HepG2 (cell line): Measurements from ENCODE around the gene CCDC120. TPM values are rescaled to one million over a fixed set of nuclear protein-coding genes. Genes with fewer than 3 reads are reported as not detected.

Source experiments
- ATAC-seq: fragments of 200-7000 bp; cut with Tn5 transposase; 3 replicates; pipeline ENCODE4 v1.9.1; 2020; ENCODE audit warnings: mild to moderate bottlenecking, moderate library complexity
- BruUV-seq: library from RNA; stranded (reverse); fragments of 400-500 nt; replicated peaks from 2 replicates; lab custom pipeline; 2021; lab: Mats Ljungman, UMichigan
- CTCF ChIA-PET: fragments of 300-600 bp; formaldehyde crosslinking; extraction: SDS; loops from one replicate; lab custom pipeline; 2021; ENCODE audit warnings: low total read pairs, inconsistent platforms, low intra/inter-chr PET ratio; lab: Yijun Ruan, JAX
- POLR2A ChIA-PET: fragments of 350-600 bp; sonication (Branson Sonifier 250); formaldehyde crosslinking; loops from one replicate; lab custom pipeline; 2020; ENCODE audit warnings: antibody characterized with exemption, inconsistent platforms; lab: Yijun Ruan, JAX
- DNase-seq: peaks from one replicate; pipeline ENCODE4 v3.0.0-alpha.2; 2015; ENCODE audit warnings: low spot score
- FAIRE-seq: peaks from 3 replicates; lab custom pipeline; 2011; peaks lifted over from hg19 to GRCh38; lab: Jason Lieb, UNC
- H2AFZ ChIP-seq: one replicate; pipeline ENCODE4 v1.6.1; 2011; ENCODE audit warnings: low read length, inconsistent platforms
- H3K27ac ChIP-seq: fragments of 300-600 bp; 3 replicates; pipeline ENCODE4 v1.8.0; 2011; ENCODE audit warnings: mixed run types, mild to moderate bottlenecking, mixed read lengths, low read length, inconsistent platforms; ENCODE audit not compliant: insufficient read depth; ENCODE audit errors: extremely low read length
- H3K27me3 ChIP-seq, 2 experiments: fragments of 200-600 bp in 1 of 2; 2 replicates in 1 of 2; 3 replicates in 1 of 2; pipeline versions ENCODE4 v1.6.0 to v1.8.0; 2011; ENCODE audit warnings: low read length in 2 of 2, mild to moderate bottlenecking in 2 of 2, moderate library complexity in 2 of 2, inconsistent platforms in 1 of 2; ENCODE audit not compliant: insufficient read depth in 2 of 2, control insufficient read depth in 1 of 2
- H3K36me3 ChIP-seq, 2 experiments: fragments of 200-600 bp in 1 of 2; replicated peaks in 1 of 2; 2 replicates in 1 of 2; 3 replicates in 1 of 2; pipeline versions ENCODE4 v1.5.1 to v1.8.0; 2011; ENCODE audit warnings: low read length in 2 of 2, inconsistent platforms in 1 of 2; ENCODE audit not compliant: insufficient read depth in 2 of 2, control insufficient read depth in 1 of 2
- H3K4me1 ChIP-seq: 2 replicates; pipeline ENCODE4 v1.5.1; 2012; ENCODE audit warnings: low read length, inconsistent platforms; ENCODE audit not compliant: insufficient read depth
- H3K4me2 ChIP-seq: 2 replicates; pipeline ENCODE4 v1.6.0; 2011; ENCODE audit warnings: low read depth, low read length, inconsistent platforms
- H3K4me3 ChIP-seq, 3 experiments: fragments of 200-600 bp in 1 of 3; sonication (generic), shearing (Covaris generic) in 1 of 3; replicated peaks in 1 of 3; 2 replicates each; pipeline ENCODE4 v1.5.1; 2011 to 2016; ENCODE audit warnings: low read length in 3 of 3, inconsistent platforms in 2 of 3, low read depth in 2 of 3, mild to moderate bottlenecking in 2 of 3, control low read depth in 1 of 3, mixed read lengths in 1 of 3; ENCODE audit not compliant: insufficient read depth in 1 of 3
- H3K79me2 ChIP-seq: one replicate; pipeline ENCODE4 v1.6.1; 2011; ENCODE audit warnings: low read length, inconsistent platforms; ENCODE audit not compliant: insufficient read depth
- H3K9ac ChIP-seq: 2 replicates; pipeline ENCODE4 v1.6.0; 2011; ENCODE audit warnings: mild to moderate bottlenecking, low read depth, low read length, inconsistent platforms; ENCODE audit not compliant: insufficient read depth
- H3K9me3 ChIP-seq: 2 replicates; pipeline ENCODE4 v1.5.1; 2012; ENCODE audit warnings: mild to moderate bottlenecking, low read length
- H4K20me1 ChIP-seq: 2 replicates; pipeline ENCODE4 v1.6.0; 2011; ENCODE audit warnings: inconsistent platforms, mild to moderate bottlenecking, low read length, moderate library complexity; ENCODE audit not compliant: insufficient read depth
- AKAP8 ChIP-seq: sonication (generic); formaldehyde crosslinking; IDR thresholded peaks from 2 replicates; pipeline ENCODE4 v1.5.1; 2020; ENCODE audit warnings: mild to moderate bottlenecking, missing genetic modification reagents
- DPF2 ChIP-seq: sonication (generic); formaldehyde crosslinking; IDR thresholded peaks from 2 replicates; pipeline ENCODE4 v1.4.0; 2020; ENCODE audit warnings: mild to moderate bottlenecking, low read depth, missing genetic modification reagents, borderline replicate concordance
- EZH2 ChIP-seq: conservative IDR thresholded peaks from 2 replicates; pipeline ENCODE4 v1.6.1; 2012; ENCODE audit warnings: mild to moderate bottlenecking, low read depth, low read length, moderate library complexity
- KDM2A ChIP-seq: sonication (generic); formaldehyde crosslinking; IDR thresholded peaks from 2 replicates; pipeline ENCODE4 v1.4.0; 2020; ENCODE audit warnings: low read depth, missing genetic modification reagents, borderline replicate concordance
- RFX1 ChIP-seq: fragments of 450-650 bp; IDR thresholded peaks from 2 replicates; pipeline ENCODE4 v1.6.1; 2017
- SRSF4 ChIP-seq: fragments of 200-400 bp; formaldehyde crosslinking; IDR thresholded peaks from one replicate; pipeline ENCODE4 v1.6.1; 2018; ENCODE audit warnings: mild to moderate bottlenecking, low read depth, low read length, moderate library complexity; ENCODE audit not compliant: poor library complexity, severe bottlenecking
- TRIM24 ChIP-seq: sonication (generic); formaldehyde crosslinking; IDR thresholded peaks from 2 replicates; pipeline ENCODE4 v1.8.0; 2022; ENCODE audit warnings: mild to moderate bottlenecking, missing genetic modification reagents
- ZNF138 ChIP-seq: sonication (generic); formaldehyde crosslinking; IDR thresholded peaks from 2 replicates; pipeline ENCODE4 v1.5.0; 2020; ENCODE audit warnings: mild to moderate bottlenecking, low read depth, missing genetic modification reagents
- ZNF33A ChIP-seq: sonication (generic); formaldehyde crosslinking; IDR thresholded peaks from 2 replicates; pipeline ENCODE4 v1.5.1; 2020; ENCODE audit warnings: missing genetic modification reagents, mild to moderate bottlenecking, moderate library complexity, borderline replicate concordance
- ZNF430 ChIP-seq: sonication (generic); formaldehyde crosslinking; IDR thresholded peaks from 2 replicates; pipeline ENCODE4 v1.9.0; 2021; ENCODE audit warnings: mild to moderate bottlenecking, missing genetic modification reagents
- WGBS: methylation state at CpG from one replicate; pipeline ENCODE4 v1.1.6; 2017; ENCODE audit warnings: low lambda C conversion rate; 5-methylcytosine and 5-hydroxymethylcytosine counted together
- in situ Hi-C: cut with HindIII; loops from 2 replicates; pipeline ENCODE4 v1.10.0; 2017; ENCODE audit warnings: low pct_unique_long_range_greater_than_20kb; ENCODE audit not compliant: extremely low pct_ligation_motif_present
- intact Hi-C: fragments of 100-400 bp; cut with micrococcal nuclease; formaldehyde crosslinking; loops from one replicate; pipeline ENCODE4 v1.10.0; 2022; ENCODE audit not compliant: unreplicated experiment
- polyA plus RNA-seq, 8 experiments: library from polyadenylated mRNA; depleted of rRNA in 3 of 8; stranded (reverse) in 7 of 8; unstranded in 1 of 8; fragments of >200 nt; fragmentation: Illumina TruSeq in 4 of 8; extraction: Trizol in 4 of 8; gene quantifications; 2 replicates each; pipeline versions ENCODE4 v1.2.1 to v1.2.3, GENCODE V29; 2011 to 2016; ENCODE audit warnings: low read depth in 4 of 8, missing spikeins in 1 of 8, mixed read lengths in 1 of 8; ENCODE audit not compliant: insufficient read depth in 1 of 8
- total RNA-seq, 5 experiments: library from RNA; depleted of rRNA; stranded (reverse); fragments of >200 nt; fragmentation: Illumina TruSeq; extraction: Trizol; gene quantifications; 2 replicates each; pipeline ENCODE4 v1.2.3, GENCODE V29; 2016; ENCODE audit warnings: low read depth in 1 of 5
- TF ChIP-seq, protein P1 (sequence below), 2 experiments: sonication (generic) in 1 of 2; formaldehyde crosslinking in 1 of 2; IDR thresholded peaks; 2 replicates each; pipeline versions ENCODE4 v1.5.1 to v1.6.1; 2011 to 2020; ENCODE audit warnings: borderline replicate concordance in 1 of 2, low read depth in 1 of 2, low read length in 1 of 2, mild to moderate bottlenecking in 1 of 2, missing genetic modification reagents in 1 of 2, moderate library complexity in 1 of 2
- TF ChIP-seq, protein P2 (sequence below): sonication (generic); formaldehyde crosslinking; IDR thresholded peaks from 2 replicates; pipeline ENCODE4 v1.4.0; 2020; ENCODE audit warnings: mild to moderate bottlenecking, missing genetic modification reagents, borderline replicate concordance

Gene CCDC120
- total and polyA plus RNA-seq, 2 of the 13 experiments (the other 11 are each of a cell fraction or from before 2014, with no cell fraction given), result 0.89 to 3.2 TPM

DNA sequence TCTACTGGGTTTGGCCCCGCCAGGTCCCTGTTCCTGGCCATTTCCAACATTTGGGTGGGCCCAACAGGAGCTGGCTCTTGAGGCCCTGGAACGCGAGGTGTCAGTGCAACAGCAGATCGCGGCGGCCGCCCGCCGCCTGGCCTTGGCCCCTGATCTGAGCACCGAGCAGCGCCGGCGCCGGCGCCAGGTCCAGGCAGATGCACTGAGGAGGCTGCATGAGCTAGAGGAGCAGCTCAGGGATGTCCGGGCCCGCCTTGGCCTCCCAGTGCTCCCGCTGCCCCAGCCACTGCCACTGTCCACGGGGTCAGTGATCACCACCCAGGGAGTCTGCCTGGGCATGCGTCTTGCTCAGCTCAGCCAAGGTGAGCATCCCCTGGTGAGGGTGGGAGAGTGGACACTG is 5.5 kb downstream of the CCDC120 start (continued):
- TF ChIP-seq, protein P1, sequence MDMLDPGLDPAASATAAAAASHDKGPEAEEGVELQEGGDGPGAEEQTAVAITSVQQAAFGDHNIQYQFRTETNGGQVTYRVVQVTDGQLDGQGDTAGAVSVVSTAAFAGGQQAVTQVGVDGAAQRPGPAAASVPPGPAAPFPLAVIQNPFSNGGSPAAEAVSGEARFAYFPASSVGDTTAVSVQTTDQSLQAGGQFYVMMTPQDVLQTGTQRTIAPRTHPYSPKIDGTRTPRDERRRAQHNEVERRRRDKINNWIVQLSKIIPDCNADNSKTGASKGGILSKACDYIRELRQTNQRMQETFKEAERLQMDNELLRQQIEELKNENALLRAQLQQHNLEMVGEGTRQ (IDR thresholded peaks at IDR 0.05; ENCODE audit: low read depth, low read length), result no peak
- TF ChIP-seq, protein P1 (CRISPR knock-in tag; IDR thresholded peaks at IDR 0.05; ENCODE audit: borderline replicate concordance), result no peak
- TF ChIP-seq, protein P2, sequence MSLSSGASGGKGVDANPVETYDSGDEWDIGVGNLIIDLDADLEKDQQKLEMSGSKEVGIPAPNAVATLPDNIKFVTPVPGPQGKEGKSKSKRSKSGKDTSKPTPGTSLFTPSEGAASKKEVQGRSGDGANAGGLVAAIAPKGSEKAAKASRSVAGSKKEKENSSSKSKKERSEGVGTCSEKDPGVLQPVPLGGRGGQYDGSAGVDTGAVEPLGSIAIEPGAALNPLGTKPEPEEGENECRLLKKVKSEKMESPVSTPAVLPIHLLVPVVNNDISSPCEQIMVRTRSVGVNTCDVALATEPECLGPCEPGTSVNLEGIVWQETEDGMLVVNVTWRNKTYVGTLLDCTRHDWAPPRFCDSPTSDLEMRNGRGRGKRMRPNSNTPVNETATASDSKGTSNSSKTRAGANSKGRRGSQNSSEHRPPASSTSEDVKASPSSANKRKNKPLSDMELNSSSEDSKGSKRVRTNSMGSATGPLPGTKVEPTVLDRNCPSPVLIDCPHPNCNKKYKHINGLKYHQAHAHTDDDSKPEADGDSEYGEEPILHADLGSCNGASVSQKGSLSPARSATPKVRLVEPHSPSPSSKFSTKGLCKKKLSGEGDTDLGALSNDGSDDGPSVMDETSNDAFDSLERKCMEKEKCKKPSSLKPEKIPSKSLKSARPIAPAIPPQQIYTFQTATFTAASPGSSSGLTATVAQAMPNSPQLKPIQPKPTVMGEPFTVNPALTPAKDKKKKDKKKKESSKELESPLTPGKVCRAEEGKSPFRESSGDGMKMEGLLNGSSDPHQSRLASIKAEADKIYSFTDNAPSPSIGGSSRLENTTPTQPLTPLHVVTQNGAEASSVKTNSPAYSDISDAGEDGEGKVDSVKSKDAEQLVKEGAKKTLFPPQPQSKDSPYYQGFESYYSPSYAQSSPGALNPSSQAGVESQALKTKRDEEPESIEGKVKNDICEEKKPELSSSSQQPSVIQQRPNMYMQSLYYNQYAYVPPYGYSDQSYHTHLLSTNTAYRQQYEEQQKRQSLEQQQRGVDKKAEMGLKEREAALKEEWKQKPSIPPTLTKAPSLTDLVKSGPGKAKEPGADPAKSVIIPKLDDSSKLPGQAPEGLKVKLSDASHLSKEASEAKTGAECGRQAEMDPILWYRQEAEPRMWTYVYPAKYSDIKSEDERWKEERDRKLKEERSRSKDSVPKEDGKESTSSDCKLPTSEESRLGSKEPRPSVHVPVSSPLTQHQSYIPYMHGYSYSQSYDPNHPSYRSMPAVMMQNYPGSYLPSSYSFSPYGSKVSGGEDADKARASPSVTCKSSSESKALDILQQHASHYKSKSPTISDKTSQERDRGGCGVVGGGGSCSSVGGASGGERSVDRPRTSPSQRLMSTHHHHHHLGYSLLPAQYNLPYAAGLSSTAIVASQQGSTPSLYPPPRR (CRISPR knock-in tag), result no peak
- TF ChIP-seq ZNF138 (CRISPR knock-in tag) (no peak), TRIM24 (no peak), AKAP8 (no peak)

DNA sequence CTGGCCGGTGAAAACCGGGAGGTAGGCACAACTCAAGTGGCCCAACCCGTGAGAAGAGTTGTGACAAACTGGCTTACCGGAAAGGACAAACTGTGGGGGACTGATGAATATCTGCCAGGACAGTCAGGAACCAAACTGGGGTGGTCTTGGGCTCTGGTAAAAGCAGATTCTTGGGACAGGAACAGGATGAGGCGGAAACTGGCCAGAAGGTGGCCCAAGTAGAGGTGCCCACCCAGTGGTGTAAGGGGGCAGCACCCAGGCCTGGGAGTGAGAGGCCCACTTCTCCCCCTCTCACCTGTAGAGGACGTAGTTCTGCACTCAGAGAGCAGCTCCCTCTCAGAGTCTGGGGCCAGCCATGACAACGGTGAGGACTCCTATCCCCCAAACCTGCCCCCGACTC is 5.9 kb downstream of the CCDC120 start:
- H3K79me2 ChIP-seq, result no peaks in the 10 kb centered on the region
- no peaks in the 10 kb centered on the region for H3K9me3 ChIP-seq
- ChIA-PET POLR2A (no interaction called here), CTCF (no interaction called here)
- H3K36me3 ChIP-seq, result no peaks in the 10 kb centered on the region; a peak in 2 of 5 replicates
- FAIRE-seq (no peak), DNase-seq (no peak), ATAC-seq (no peak)
- no peak overlapping the region for H3K4me2 ChIP-seq
- H4K20me1 ChIP-seq, result no peaks in the 10 kb centered on the region
- no peak overlapping the region for H3K9ac ChIP-seq
- H3K4me3 ChIP-seq, result no peak overlapping the region
- WGBS, result 93% methylated on average over 3 of the region's 8 CpGs
- H3K27ac ChIP-seq, result no peak overlapping the region
- H2AFZ ChIP-seq, result no peak overlapping the region
- no TSS peak for BruUV-seq
- TF ChIP-seq ZNF33A (CRISPR knock-in tag), result no peak
- TF ChIP-seq RFX1, result no peak
- no peak for TF ChIP-seq KDM2A (CRISPR knock-in tag)
- TF ChIP-seq SRSF4, result no peak
- no peak for TF ChIP-seq DPF2 (CRISPR knock-in tag)
- no peak for TF ChIP-seq EZH2
- no peak for TF ChIP-seq ZNF430
- in situ Hi-C loops (no loop called here), intact Hi-C loops (no loop called here)
- no peaks in the 10 kb centered on the region for H3K27me3 ChIP-seq
- H3K4me1 ChIP-seq, result peaks cover 26% of the 10 kb centered on the region
